AG10803 (cell line): ENCODE measurements around the gene RPL9.
A peak's percentile ranks its signal among the peaks of the same experiment; 100 is the strongest.
"Not testable (repeated sequence)": the region's sequence is repeated elsewhere in the genome, so short reads cannot be mapped to it uniquely, and the experiment has no call there.

Experiments
- DNase-seq: peaks from one replicate; pipeline ENCODE4 v3.0.0; 2010; ENCODE audit warnings: low read depth
- H3K4me3 ChIP-seq: 2 replicates; pipeline ENCODE4 v1.5.1; 2011; ENCODE audit warnings: mild to moderate bottlenecking, low read length, control low read depth
- CTCF ChIP-seq: conservative IDR thresholded peaks from 2 replicates; pipeline ENCODE4 v1.5.1; 2011; ENCODE audit warnings: mild to moderate bottlenecking, low read length, control low read depth, inconsistent platforms

The RPL9 gene

GRCh38 chr4:39464886-39465501 is 6.3 kb upstream of the RPL9 start:
- H3K4me3 ChIP-seq = no peak overlapping the region
- TF ChIP-seq CTCF = peak; percentile 36; the same call in 1 of the 2 replicates
- DNase-seq = peak; percentile 74

- H3K4me3 ChIP-seq = peak overlapping the region; percentile 89
- DNase-seq = not testable (repeated sequence)
Observed at GRCh38 chr4:39458161-39458504, 589 bp downstream of the RPL9 start.

GRCh38 chr4:39456946-39457763 is 1.6 kb downstream of the RPL9 start:
- TF ChIP-seq CTCF = no peak
- no peak for DNase-seq
- H3K4me3 ChIP-seq = peak overlapping the region; percentile 89

- no peak overlapping the region for H3K4me3 ChIP-seq
- DNase-seq = no peak
- TF ChIP-seq CTCF = no peak
Observed at GRCh38 chr4:39455486-39455885, 3.2 kb downstream of the RPL9 start.

GRCh38 chr4:39453738-39454137 is 5.0 kb downstream of the RPL9 start:
- TF ChIP-seq CTCF = no peak
- no peak for DNase-seq
- H3K4me3 ChIP-seq = no peak overlapping the region

- DNase-seq = no peak
- H3K4me3 ChIP-seq = no peak overlapping the region
- no peak for TF ChIP-seq CTCF
Observed at GRCh38 chr4:39452860-39453587, 5.7 kb downstream of the RPL9 start.

- no peak for DNase-seq
- TF ChIP-seq CTCF = no peak
- H3K4me3 ChIP-seq = no peak overlapping the region
Observed at GRCh38 chr4:39452153-39452859, 6.4 kb downstream of the RPL9 start.
